ENCODE results near the gene TMEM132A.

DNA sequence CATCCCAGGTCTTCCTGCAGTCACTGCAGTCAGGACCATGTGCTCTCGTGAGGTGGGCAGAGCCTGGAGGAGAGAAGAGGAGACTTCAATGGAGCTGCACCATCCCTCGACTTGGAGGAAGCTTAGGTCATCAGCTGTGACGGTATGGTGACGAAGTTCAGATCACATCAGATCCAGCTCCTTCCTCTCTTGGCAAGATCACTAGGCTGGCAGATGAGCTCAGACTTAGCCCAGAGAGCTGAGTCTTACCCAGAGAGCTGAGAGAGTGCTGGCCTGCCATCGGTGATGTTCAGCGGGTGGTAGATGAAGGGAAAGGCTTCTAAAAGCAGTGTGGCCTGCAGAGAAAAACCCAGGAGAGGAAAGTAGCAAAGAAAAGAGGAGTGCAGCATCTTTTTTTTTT is 29.5 kb downstream of the TMEM132A start:
- TF ChIP-seq, protein P1, sequence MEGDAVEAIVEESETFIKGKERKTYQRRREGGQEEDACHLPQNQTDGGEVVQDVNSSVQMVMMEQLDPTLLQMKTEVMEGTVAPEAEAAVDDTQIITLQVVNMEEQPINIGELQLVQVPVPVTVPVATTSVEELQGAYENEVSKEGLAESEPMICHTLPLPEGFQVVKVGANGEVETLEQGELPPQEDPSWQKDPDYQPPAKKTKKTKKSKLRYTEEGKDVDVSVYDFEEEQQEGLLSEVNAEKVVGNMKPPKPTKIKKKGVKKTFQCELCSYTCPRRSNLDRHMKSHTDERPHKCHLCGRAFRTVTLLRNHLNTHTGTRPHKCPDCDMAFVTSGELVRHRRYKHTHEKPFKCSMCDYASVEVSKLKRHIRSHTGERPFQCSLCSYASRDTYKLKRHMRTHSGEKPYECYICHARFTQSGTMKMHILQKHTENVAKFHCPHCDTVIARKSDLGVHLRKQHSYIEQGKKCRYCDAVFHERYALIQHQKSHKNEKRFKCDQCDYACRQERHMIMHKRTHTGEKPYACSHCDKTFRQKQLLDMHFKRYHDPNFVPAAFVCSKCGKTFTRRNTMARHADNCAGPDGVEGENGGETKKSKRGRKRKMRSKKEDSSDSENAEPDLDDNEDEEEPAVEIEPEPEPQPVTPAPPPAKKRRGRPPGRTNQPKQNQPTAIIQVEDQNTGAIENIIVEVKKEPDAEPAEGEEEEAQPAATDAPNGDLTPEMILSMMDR (IDR thresholded peaks at IDR 0.05) = no peak
- no peak for TF ChIP-seq POLR2A (IDR thresholded peaks at IDR 0.05)
